Measurements from ENCODE around the gene ZBTB44. TPM values are rescaled to one million over a fixed set of nuclear protein-coding genes. Genes with fewer than 3 reads are reported as not detected.
A peak's percentile ranks its signal among the peaks of the same experiment; 100 is the strongest.
"Not testable (repeated sequence)": the region's sequence is repeated elsewhere in the genome, so short reads cannot be mapped to it uniquely, and the experiment has no call there.

The ZBTB44 gene
- total RNA-seq, 2 donors from 2014 or later: 47.8 to 50.5 TPM

DNA sequence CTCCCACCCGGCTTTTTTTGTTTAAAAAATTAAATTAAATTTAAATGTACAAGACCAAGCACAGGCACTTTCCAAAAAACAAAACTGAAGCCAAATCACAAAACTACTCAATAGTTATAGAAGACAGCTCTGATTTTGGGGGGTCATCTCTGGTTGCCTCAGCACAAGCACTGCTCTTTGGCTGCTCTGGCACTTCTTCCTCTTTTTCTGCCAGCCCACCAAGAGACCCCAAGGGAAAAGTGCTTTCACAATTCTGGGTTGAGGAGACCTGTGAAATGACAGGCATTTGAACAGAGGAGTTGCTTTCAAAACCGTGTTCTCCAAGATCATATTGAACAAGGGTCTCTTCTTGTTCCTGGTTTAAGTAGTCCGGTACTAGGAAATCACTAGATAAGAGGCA is 80.8 kb downstream of the ZBTB44 start:
- ATAC-seq (replicated peaks in 1 of 2); H3K36me3 Mint-ChIP-seq (ENCODE audit: insufficient read depth in 2 of 2); DNase-seq; H3K9me3 Mint-ChIP-seq; H3K4me1 Mint-ChIP-seq (ENCODE audit: low read depth); H3K27me3 Mint-ChIP-seq (ENCODE audit: low read depth); H3K27ac Mint-ChIP-seq; H3K4me3 Mint-ChIP-seq: not testable (repeated sequence)

- DNase-seq; H3K9me3 Mint-ChIP-seq; H3K27ac Mint-ChIP-seq; H3K36me3 Mint-ChIP-seq (ENCODE audit: insufficient read depth in 2 of 2); ATAC-seq (replicated peaks in 1 of 2); H3K4me3 Mint-ChIP-seq; H3K27me3 Mint-ChIP-seq (ENCODE audit: low read depth); H3K4me1 Mint-ChIP-seq (ENCODE audit: low read depth): not testable (repeated sequence)
These were observed 81.2 kb downstream of the ZBTB44 start for GRCh38 chr11:130233486-130233885.

- Mint-ChIP-seq H3K4me3 (no peak overlapping the region), H3K27me3 (ENCODE audit: low read depth) (no peaks in the 10 kb centered on the region), H3K4me1 (ENCODE audit: low read depth) (peaks cover 11% of the 10 kb centered on the region), H3K9me3 (no peaks in the 10 kb centered on the region), H3K27ac (no peak overlapping the region), H3K36me3 (ENCODE audit: insufficient read depth in 2 of 2) (peaks cover 0 to 1% of the 10 kb centered on the region in 2 donors)
- ATAC-seq (replicated peaks in 1 of 2) (no peak), DNase-seq (no peak)
These were observed 87.3 kb downstream of the ZBTB44 start for GRCh38 chr11:130227373-130227772.

GRCh38 chr11:130223291-130223971 is 91.3 kb downstream of the ZBTB44 start:
- Mint-ChIP-seq H3K27me3 (ENCODE audit: low read depth) (no peaks in the 10 kb centered on the region), H3K4me1 (ENCODE audit: low read depth) (peaks cover 11% of the 10 kb centered on the region), H3K36me3 (ENCODE audit: insufficient read depth in 2 of 2) (no peaks in the 10 kb centered on the region), H3K9me3 (no peaks in the 10 kb centered on the region), H3K27ac (no peak overlapping the region), H3K4me3 (no peak overlapping the region)
- no peak for DNase-seq
- ATAC-seq (replicated peaks in 1 of 2): peak; percentile 75 to 76

DNA sequence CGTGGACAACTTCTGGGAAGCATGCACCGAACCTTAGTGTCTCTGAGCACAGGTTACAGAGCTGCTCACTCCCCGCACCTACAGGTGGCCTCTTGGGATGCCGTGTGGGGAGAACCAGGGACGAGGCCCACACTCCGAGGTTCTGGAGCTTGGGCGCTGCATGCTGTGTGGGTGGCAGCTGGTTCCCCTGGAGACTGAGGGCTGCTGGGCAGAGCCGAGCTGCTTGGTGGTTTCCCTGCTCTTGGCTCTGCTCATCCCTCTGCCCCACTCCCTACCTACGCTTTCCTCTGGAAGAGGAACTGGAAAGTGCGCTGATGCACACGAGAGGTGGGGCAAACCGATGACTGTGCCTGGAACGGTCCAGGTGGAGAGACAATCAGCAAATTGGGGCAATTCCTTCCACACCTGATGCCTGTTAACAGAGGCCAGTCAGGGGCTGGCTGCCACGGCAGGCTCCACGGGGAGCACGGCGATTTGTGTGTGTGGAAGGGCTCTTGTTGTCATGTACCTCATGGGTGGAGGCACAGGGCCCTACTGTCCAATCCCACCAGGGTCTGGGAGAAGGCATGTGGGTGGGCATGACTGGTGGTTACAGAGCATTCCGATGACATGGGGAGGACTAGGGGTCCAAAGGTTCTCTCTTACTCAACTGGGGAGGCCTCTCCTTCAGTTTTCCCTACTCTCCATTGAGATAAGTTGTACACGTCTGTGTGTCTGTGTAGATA is 94.2 kb downstream of the ZBTB44 start:
- Mint-ChIP-seq H3K27me3 (ENCODE audit: low read depth) (no peaks in the 10 kb centered on the region), H3K27ac (no peak overlapping the region), H3K4me3 (no peak overlapping the region), H3K4me1 (ENCODE audit: low read depth) (peaks cover 11% of the 10 kb centered on the region), H3K9me3 (no peaks in the 10 kb centered on the region), H3K36me3 (ENCODE audit: insufficient read depth in 2 of 2) (no peaks in the 10 kb centered on the region)
- ATAC-seq (replicated peaks in 1 of 2): no peak
- DNase-seq: no peak

DNA sequence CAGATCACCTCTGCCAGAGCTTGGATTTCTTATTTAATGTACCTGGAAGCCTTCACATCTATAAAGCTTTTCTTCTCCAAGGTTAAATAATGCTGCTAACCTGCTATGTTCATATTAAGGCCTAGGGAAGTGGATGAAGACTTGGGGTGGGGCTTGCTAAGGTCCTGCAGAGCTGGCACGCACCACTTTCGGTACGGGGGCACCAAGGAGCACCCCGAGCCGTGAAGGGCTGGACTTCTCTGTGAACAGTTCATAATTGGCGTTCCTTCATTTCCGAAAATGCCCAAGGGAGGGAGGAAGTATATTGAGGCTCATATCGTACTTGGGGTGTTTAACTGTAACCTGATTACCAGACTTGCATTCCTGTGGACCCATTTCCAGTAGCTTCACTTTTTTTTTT is 95.6 kb downstream of the ZBTB44 start:
- H3K9me3 Mint-ChIP-seq: no peaks in the 10 kb centered on the region
- peaks cover 11% of the 10 kb centered on the region for H3K4me1 Mint-ChIP-seq (ENCODE audit: low read depth)
- no peaks in the 10 kb centered on the region for H3K36me3 Mint-ChIP-seq (ENCODE audit: insufficient read depth in 2 of 2)
- no peaks in the 10 kb centered on the region for H3K27me3 Mint-ChIP-seq (ENCODE audit: low read depth)
- no peak overlapping the region for H3K27ac Mint-ChIP-seq
- H3K4me3 Mint-ChIP-seq: no peak overlapping the region
- DNase-seq (no peak), ATAC-seq (replicated peaks in 1 of 2) (no peak)

DNA sequence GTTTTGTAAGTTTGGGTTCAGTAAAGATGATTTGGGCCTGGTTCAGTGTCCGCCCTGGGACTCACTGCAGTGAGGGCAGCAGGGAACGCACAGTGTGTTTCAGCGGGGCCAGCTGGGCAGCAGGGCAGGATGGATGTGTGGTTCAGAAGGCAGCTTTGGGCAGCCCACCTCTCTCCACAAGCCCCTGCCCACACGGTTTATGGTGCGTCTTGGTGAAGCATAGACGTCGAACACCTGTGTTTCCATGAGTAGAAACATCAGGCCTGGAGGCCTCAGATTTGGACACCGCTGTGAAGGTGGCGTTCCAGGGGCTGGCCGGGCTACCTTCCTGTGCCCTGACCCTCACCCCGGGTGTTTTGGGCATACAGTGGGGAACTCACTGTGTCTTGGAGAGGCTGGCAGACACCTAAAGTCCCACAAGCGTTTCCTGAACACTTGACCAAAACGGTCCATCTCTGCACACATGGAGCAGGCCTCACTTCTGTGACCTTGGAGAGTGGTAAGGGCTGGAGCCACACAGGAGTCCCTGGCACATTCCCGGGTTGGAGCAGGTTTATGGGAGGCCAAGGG is 96.1 kb downstream of the ZBTB44 start:
- H3K36me3 Mint-ChIP-seq (ENCODE audit: insufficient read depth in 2 of 2): no peaks in the 10 kb centered on the region
- H3K27me3 Mint-ChIP-seq (ENCODE audit: low read depth): no peaks in the 10 kb centered on the region
- ATAC-seq (replicated peaks in 1 of 2) (no peak), DNase-seq (no peak)
- H3K27ac Mint-ChIP-seq: no peak overlapping the region
- no peak overlapping the region for H3K4me3 Mint-ChIP-seq
- peaks cover 5% of the 10 kb centered on the region for H3K4me1 Mint-ChIP-seq (ENCODE audit: low read depth)
- H3K9me3 Mint-ChIP-seq: no peaks in the 10 kb centered on the region

GRCh38 chr11:130217133-130218031 is 97.3 kb downstream of the ZBTB44 start:
- H3K9me3 Mint-ChIP-seq: no peaks in the 10 kb centered on the region
- H3K27ac Mint-ChIP-seq: no peak overlapping the region
- DNase-seq (no peak), ATAC-seq (replicated peaks in 1 of 2) (no peak)
- H3K36me3 Mint-ChIP-seq (ENCODE audit: insufficient read depth in 2 of 2): no peaks in the 10 kb centered on the region
- no peaks in the 10 kb centered on the region for H3K4me1 Mint-ChIP-seq (ENCODE audit: low read depth)
- no peaks in the 10 kb centered on the region for H3K27me3 Mint-ChIP-seq (ENCODE audit: low read depth)
- H3K4me3 Mint-ChIP-seq: no peak overlapping the region

- DNase-seq (no peak), ATAC-seq (replicated peaks in 1 of 2) (no peak)
- no peak overlapping the region for H3K4me3 Mint-ChIP-seq
- H3K27me3 Mint-ChIP-seq (ENCODE audit: low read depth): no peaks in the 10 kb centered on the region
- no peaks in the 10 kb centered on the region for H3K4me1 Mint-ChIP-seq (ENCODE audit: low read depth)
- no peaks in the 10 kb centered on the region for H3K36me3 Mint-ChIP-seq (ENCODE audit: insufficient read depth in 2 of 2)
- H3K27ac Mint-ChIP-seq: no peak overlapping the region
- H3K9me3 Mint-ChIP-seq: no peaks in the 10 kb centered on the region
These were observed 98.1 kb downstream of the ZBTB44 start for GRCh38 chr11:130216591-130217132.

DNA sequence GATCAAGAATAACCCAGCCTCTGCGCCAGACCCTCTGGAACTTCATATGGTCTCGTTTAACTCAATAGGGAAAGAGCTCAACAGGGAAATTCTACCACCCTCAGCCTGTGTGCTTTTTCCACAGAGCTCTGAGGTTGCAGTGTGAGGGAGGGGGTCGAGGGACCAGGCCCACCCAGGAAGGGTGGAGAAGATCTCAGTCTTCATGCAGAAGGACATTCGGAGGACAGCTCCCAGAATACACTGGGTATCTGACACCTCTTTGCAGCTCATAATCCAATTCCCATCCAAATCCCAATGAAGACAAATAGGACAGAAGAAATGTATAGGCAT is 98.5 kb downstream of the ZBTB44 start:
- no peak overlapping the region for H3K4me3 Mint-ChIP-seq
- H3K27ac Mint-ChIP-seq: no peak overlapping the region
- DNase-seq (no peak), ATAC-seq (replicated peaks in 1 of 2) (no peak)
- H3K4me1 Mint-ChIP-seq (ENCODE audit: low read depth): no peaks in the 10 kb centered on the region
- H3K36me3 Mint-ChIP-seq (ENCODE audit: insufficient read depth in 2 of 2): no peaks in the 10 kb centered on the region
- no peaks in the 10 kb centered on the region for H3K27me3 Mint-ChIP-seq (ENCODE audit: low read depth)
- no peaks in the 10 kb centered on the region for H3K9me3 Mint-ChIP-seq

GRCh38 chr11:130215531-130216220 is 99.0 kb downstream of the ZBTB44 start:
- no peaks in the 10 kb centered on the region for H3K27me3 Mint-ChIP-seq (ENCODE audit: low read depth)
- no peak for DNase-seq
- no peaks in the 10 kb centered on the region for H3K36me3 Mint-ChIP-seq (ENCODE audit: insufficient read depth in 2 of 2)
- ATAC-seq (replicated peaks in 1 of 2): no peak
- no peak overlapping the region for H3K4me3 Mint-ChIP-seq
- H3K27ac Mint-ChIP-seq: no peak overlapping the region
- no peaks in the 10 kb centered on the region for H3K4me1 Mint-ChIP-seq (ENCODE audit: low read depth)
- H3K9me3 Mint-ChIP-seq: no peaks in the 10 kb centered on the region

GRCh38 chr11:130214861-130215530 is 99.7 kb downstream of the ZBTB44 start:
- H3K36me3 Mint-ChIP-seq (ENCODE audit: insufficient read depth in 2 of 2): no peaks in the 10 kb centered on the region
- H3K27ac Mint-ChIP-seq: no peak overlapping the region
- no peaks in the 10 kb centered on the region for H3K9me3 Mint-ChIP-seq
- H3K4me1 Mint-ChIP-seq (ENCODE audit: low read depth): no peaks in the 10 kb centered on the region
- no peak overlapping the region for H3K4me3 Mint-ChIP-seq
- no peak for DNase-seq
- H3K27me3 Mint-ChIP-seq (ENCODE audit: low read depth): no peaks in the 10 kb centered on the region
- ATAC-seq (replicated peaks in 1 of 2): no peak
